ENCODE results near the gene PIK3CD. TPM values are rescaled to one million over a fixed set of nuclear protein-coding genes. Genes with fewer than 3 reads are reported as not detected.

The PIK3CD gene
- total and polyA plus RNA-seq, 10 of the 15 experiments (the other 5 are each of a cell fraction or from before 2014, with no cell fraction given), result 7.0 to 101 (median 51.1) TPM

DNA sequence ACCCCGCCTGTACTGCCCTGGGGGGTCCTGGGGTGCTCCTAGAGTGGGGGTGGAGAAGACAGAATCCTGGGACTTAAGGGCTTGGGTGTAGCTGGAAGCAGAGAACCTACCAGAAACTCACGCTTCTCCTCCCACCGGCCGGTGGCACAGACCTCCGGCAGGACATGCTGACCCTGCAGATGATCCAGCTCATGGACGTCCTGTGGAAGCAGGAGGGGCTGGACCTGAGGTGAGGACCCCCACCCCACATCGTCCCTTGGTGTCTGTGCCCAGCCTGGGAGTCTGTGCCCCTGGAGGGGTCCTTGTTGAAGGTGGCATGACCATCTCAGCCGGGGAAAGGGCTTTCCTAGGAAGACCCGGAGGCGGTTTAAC, 70.8 kb downstream of the PIK3CD start (continued):
- no peak for TF ChIP-seq CREM (IDR thresholded peaks at IDR 0.05; ENCODE audit: low read depth)
- TF ChIP-seq, protein P1, sequence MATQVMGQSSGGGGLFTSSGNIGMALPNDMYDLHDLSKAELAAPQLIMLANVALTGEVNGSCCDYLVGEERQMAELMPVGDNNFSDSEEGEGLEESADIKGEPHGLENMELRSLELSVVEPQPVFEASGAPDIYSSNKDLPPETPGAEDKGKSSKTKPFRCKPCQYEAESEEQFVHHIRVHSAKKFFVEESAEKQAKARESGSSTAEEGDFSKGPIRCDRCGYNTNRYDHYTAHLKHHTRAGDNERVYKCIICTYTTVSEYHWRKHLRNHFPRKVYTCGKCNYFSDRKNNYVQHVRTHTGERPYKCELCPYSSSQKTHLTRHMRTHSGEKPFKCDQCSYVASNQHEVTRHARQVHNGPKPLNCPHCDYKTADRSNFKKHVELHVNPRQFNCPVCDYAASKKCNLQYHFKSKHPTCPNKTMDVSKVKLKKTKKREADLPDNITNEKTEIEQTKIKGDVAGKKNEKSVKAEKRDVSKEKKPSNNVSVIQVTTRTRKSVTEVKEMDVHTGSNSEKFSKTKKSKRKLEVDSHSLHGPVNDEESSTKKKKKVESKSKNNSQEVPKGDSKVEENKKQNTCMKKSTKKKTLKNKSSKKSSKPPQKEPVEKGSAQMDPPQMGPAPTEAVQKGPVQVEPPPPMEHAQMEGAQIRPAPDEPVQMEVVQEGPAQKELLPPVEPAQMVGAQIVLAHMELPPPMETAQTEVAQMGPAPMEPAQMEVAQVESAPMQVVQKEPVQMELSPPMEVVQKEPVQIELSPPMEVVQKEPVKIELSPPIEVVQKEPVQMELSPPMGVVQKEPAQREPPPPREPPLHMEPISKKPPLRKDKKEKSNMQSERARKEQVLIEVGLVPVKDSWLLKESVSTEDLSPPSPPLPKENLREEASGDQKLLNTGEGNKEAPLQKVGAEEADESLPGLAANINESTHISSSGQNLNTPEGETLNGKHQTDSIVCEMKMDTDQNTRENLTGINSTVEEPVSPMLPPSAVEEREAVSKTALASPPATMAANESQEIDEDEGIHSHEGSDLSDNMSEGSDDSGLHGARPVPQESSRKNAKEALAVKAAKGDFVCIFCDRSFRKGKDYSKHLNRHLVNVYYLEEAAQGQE (IDR thresholded peaks at IDR 0.05; ENCODE audit: low read depth, low read length), result no peak
- no peak for TF ChIP-seq NFXL1 (IDR thresholded peaks at IDR 0.05; ENCODE audit: borderline replicate concordance)
- no peak for TF ChIP-seq NBN (IDR thresholded peaks at IDR 0.05)
- TF ChIP-seq ZNF24 (IDR thresholded peaks at IDR 0.05), result no peak
- TF ChIP-seq, protein P2, sequence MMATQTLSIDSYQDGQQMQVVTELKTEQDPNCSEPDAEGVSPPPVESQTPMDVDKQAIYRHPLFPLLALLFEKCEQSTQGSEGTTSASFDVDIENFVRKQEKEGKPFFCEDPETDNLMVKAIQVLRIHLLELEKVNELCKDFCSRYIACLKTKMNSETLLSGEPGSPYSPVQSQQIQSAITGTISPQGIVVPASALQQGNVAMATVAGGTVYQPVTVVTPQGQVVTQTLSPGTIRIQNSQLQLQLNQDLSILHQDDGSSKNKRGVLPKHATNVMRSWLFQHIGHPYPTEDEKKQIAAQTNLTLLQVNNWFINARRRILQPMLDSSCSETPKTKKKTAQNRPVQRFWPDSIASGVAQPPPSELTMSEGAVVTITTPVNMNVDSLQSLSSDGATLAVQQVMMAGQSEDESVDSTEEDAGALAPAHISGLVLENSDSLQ (IDR thresholded peaks at IDR 0.05), result no peak
- no peak for TF ChIP-seq SMARCA5 (IDR thresholded peaks at IDR 0.05)

DNA sequence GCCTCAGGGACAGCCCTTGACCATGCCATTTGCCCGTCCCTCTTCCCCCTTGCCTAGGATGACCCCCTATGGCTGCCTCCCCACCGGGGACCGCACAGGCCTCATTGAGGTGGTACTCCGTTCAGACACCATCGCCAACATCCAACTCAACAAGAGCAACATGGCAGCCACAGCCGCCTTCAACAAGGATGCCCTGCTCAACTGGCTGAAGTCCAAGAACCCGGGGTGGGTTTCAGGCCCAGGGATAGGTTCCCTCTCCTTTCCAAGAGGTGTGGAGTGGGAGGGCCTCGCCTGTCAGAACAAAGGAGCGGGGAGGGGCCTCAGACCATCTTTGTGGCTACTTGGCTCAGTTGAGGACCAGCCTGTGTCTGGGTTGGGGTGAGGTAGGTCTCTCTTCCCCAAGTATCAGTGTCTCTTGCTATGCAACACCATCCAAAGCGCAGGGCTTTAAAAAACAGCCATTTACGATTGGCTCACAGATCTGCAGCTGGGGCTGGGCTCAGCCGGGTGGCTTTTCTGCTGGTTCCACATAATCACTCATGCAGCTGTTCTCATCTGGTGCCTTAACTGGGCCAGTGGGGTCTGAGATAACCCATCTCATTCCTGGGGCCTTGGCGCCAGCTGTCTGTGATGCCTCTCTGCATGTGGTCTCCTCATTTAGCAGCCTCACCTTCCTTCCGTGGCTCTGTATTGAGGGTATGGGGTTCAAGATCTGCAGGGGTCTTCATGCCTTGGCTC, 71.7 kb downstream of the PIK3CD start:
- WGBS (ENCODE audit: insufficient coverage, insufficient replicate concordance, low lambda C conversion rate, missing lambda C conversion rate), result 88% methylated on average over 14 of the region's 14 CpGs
- no peak overlapping the region for H3K4me3 ChIP-seq
- in situ Hi-C loops (cut with MboI) (no loop called here), intact Hi-C loops (cut with micrococcal nuclease; ENCODE audit: unreplicated experiment) (loop anchor here (2.0 kb wide), 1 partner anchor 144 kb away; no protein-coding TSS in a partner anchor)
- ATAC-seq (no peak), FAIRE-seq (no peak), DNase-seq (ENCODE audit: low read depth, low spot score) (no peak)
- no peak overlapping the region for H2AFZ ChIP-seq (ENCODE audit: control insufficient read depth, low read depth, low read length)
- H3K9ac ChIP-seq (ENCODE audit: control insufficient read depth, insufficient read depth, low read length), result no peak overlapping the region
- ChIA-PET POLR2A (no interaction called here), RAD21 (ENCODE audit: unreplicated experiment) (no interaction called here), SMC1A (ENCODE audit: uncharacterized antibody, unreplicated experiment) (interaction anchor here (2.2 kb wide), 1 partner anchor 140 kb away, joined by 4 read pairs; no protein-coding TSS in a partner anchor), CTCF (interaction anchor here (1.1 to 1.5 kb wide), 2 partner anchors 96 to 145 kb away, joined by 3 read pairs; no protein-coding TSS in a partner anchor)
- H3K36me3 ChIP-seq (ENCODE audit: control insufficient read depth in 2 of 2, insufficient read depth in 2 of 2, low read length in 1 of 2), result peaks cover 27 to 73% of the 10 kb centered on the region in 2 experiments
- no peak overlapping the region for H3K4me2 ChIP-seq (ENCODE audit: control insufficient read depth, insufficient read depth)
- BruUV-seq (replicated peaks), result no TSS peak
- no peaks in the 10 kb centered on the region; the same call in 2 of the 3 replicates for H3K9me3 ChIP-seq (replicated peaks; ENCODE audit: control insufficient read depth, insufficient read depth, low read length)
- H3K27ac ChIP-seq (ENCODE audit: control insufficient read depth, insufficient read depth), result no peak overlapping the region
- H3K27me3 ChIP-seq (replicated peaks in 1 of 2; ENCODE audit: control insufficient read depth in 2 of 2, insufficient read depth in 2 of 2, low read length in 1 of 2), result no peaks in the 10 kb centered on the region
- H3K79me2 ChIP-seq (ENCODE audit: control insufficient read depth, insufficient read depth, low read length), result no peaks in the 10 kb centered on the region
- H3K4me1 ChIP-seq (ENCODE audit: control insufficient read depth, insufficient read depth, low read length), result no peaks in the 10 kb centered on the region
- no peaks in the 10 kb centered on the region; the same call in 1 of the 2 replicates for H4K20me1 ChIP-seq (ENCODE audit: control insufficient read depth, insufficient read depth)
- no peak for TF ChIP-seq CHD4 (IDR thresholded peaks at IDR 0.05)
- no peak for TF ChIP-seq JUND (IDR thresholded peaks at IDR 0.05; ENCODE audit: low read depth, low read length)
- TF ChIP-seq MTA3 (IDR thresholded peaks at IDR 0.05; ENCODE audit: borderline replicate concordance, low read length), result no peak
- no peak for TF ChIP-seq MEF2A (IDR thresholded peaks at IDR 0.05; ENCODE audit: insufficient read depth, low read depth, low read length)
- no peak for TF ChIP-seq POLR2AphosphoS5 (IDR thresholded peaks at IDR 0.05; ENCODE audit: low read length)
- no peak for TF ChIP-seq PAX8 (IDR thresholded peaks at IDR 0.05)
- no peak for TF ChIP-seq CREM (IDR thresholded peaks at IDR 0.05; ENCODE audit: low read depth)
- no peak for TF ChIP-seq BACH1 (IDR thresholded peaks at IDR 0.05; ENCODE audit: borderline replicate concordance)
- TF ChIP-seq RBBP5 (conservative IDR thresholded peaks at IDR 0.05), result no peak
- TF ChIP-seq, protein P3, sequence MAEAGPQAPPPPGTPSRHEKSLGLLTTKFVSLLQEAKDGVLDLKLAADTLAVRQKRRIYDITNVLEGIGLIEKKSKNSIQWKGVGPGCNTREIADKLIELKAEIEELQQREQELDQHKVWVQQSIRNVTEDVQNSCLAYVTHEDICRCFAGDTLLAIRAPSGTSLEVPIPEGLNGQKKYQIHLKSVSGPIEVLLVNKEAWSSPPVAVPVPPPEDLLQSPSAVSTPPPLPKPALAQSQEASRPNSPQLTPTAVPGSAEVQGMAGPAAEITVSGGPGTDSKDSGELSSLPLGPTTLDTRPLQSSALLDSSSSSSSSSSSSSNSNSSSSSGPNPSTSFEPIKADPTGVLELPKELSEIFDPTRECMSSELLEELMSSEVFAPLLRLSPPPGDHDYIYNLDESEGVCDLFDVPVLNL (IDR thresholded peaks at IDR 0.05; ENCODE audit: low read depth, low read length), result no peak
- no peak for TF ChIP-seq ZSCAN29 (IDR thresholded peaks at IDR 0.05)
- TF ChIP-seq ZBED1 (IDR thresholded peaks at IDR 0.05; ENCODE audit: borderline replicate concordance), result no peak
- no peak for TF ChIP-seq IRF4 (IDR thresholded peaks at IDR 0.05; ENCODE audit: low read depth, low read length)
